ENCODE results near the gene NRIP3. TPM values are rescaled to one million over a fixed set of nuclear protein-coding genes. Genes with fewer than 3 reads are reported as not detected.

NRIP3 gene
- total and polyA plus RNA-seq, 2 of the 13 experiments (the other 11 are each of a cell fraction or from before 2014, with no cell fraction given), result 0.04 to 0.07 TPM

DNA sequence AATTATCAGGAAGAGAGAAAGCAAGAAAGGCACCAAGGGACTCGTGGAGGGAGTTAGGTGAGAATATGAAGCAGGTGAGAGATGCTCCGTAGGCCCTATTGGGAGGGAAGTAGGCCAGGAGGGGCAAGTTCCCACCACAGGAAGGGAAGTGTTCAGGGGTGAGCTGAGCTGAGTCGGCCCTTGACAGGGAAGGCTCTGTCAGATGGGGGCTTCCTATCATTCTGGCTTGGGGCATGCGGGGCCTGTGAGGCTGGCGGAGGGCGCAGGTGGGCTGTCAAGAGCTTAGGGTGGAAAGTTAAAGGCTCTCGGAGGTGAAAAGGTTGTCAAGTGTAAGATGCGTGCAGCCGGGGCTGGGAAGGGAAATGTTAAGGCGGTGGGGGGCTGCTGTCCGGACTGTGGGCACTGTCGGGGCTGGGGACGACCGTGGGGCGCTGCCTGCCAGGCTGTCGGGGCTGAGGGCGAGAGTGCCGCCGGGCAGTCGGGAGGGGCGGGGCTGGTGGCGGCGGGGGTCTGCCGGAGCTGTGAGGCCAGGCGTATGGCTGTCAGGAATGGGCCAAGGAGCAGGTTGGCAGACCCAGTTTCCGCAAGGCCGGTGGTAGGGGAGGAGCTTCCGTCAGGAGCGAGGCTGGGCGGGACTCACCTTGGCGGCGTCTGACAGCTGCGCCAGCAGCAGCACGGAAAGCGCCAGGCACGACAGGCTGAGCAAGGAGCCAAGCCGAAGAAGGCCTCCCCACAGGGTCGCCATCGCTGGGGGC lies 40.1 kb downstream of the NRIP3 start (continued):
- TF ChIP-seq, protein P1, sequence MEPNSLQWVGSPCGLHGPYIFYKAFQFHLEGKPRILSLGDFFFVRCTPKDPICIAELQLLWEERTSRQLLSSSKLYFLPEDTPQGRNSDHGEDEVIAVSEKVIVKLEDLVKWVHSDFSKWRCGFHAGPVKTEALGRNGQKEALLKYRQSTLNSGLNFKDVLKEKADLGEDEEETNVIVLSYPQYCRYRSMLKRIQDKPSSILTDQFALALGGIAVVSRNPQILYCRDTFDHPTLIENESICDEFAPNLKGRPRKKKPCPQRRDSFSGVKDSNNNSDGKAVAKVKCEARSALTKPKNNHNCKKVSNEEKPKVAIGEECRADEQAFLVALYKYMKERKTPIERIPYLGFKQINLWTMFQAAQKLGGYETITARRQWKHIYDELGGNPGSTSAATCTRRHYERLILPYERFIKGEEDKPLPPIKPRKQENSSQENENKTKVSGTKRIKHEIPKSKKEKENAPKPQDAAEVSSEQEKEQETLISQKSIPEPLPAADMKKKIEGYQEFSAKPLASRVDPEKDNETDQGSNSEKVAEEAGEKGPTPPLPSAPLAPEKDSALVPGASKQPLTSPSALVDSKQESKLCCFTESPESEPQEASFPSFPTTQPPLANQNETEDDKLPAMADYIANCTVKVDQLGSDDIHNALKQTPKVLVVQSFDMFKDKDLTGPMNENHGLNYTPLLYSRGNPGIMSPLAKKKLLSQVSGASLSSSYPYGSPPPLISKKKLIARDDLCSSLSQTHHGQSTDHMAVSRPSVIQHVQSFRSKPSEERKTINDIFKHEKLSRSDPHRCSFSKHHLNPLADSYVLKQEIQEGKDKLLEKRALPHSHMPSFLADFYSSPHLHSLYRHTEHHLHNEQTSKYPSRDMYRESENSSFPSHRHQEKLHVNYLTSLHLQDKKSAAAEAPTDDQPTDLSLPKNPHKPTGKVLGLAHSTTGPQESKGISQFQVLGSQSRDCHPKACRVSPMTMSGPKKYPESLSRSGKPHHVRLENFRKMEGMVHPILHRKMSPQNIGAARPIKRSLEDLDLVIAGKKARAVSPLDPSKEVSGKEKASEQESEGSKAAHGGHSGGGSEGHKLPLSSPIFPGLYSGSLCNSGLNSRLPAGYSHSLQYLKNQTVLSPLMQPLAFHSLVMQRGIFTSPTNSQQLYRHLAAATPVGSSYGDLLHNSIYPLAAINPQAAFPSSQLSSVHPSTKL (CRISPR knock-in tag; IDR thresholded peaks at IDR 0.05), result no peak; the same call in 1 of the 2 replicates
- TF ChIP-seq ZNF329 (CRISPR knock-in tag; IDR thresholded peaks at IDR 0.05; ENCODE audit: low read depth) (no peak), YEATS2 (CRISPR knock-in tag; IDR thresholded peaks at IDR 0.05; ENCODE audit: borderline replicate concordance) (no peak), ZNF607 (CRISPR knock-in tag; IDR thresholded peaks at IDR 0.05; ENCODE audit: borderline replicate concordance) (no peak; the same call in 1 of the 2 replicates), MIER3 (CRISPR knock-in tag; IDR thresholded peaks at IDR 0.05; ENCODE audit: borderline replicate concordance) (no peak), MAFK (conservative IDR thresholded peaks at IDR 0.05 in 1 of 2, IDR thresholded peaks at IDR 0.05 in 1 of 2; ENCODE audit: low read length in 2 of 2) (no peak), KLF12 (CRISPR knock-in tag; IDR thresholded peaks at IDR 0.05; ENCODE audit: borderline replicate concordance) (no peak), ZNF317 (CRISPR knock-in tag; IDR thresholded peaks at IDR 0.05) (0 out of 2 replicates have a peak, but pooled peaks have one; percentile 22), ZNF335 (CRISPR knock-in tag; IDR thresholded peaks at IDR 0.05) (no peak), ZNF766 (CRISPR knock-in tag; IDR thresholded peaks at IDR 0.05; ENCODE audit: borderline replicate concordance) (no peak)
- TF ChIP-seq, protein P2, sequence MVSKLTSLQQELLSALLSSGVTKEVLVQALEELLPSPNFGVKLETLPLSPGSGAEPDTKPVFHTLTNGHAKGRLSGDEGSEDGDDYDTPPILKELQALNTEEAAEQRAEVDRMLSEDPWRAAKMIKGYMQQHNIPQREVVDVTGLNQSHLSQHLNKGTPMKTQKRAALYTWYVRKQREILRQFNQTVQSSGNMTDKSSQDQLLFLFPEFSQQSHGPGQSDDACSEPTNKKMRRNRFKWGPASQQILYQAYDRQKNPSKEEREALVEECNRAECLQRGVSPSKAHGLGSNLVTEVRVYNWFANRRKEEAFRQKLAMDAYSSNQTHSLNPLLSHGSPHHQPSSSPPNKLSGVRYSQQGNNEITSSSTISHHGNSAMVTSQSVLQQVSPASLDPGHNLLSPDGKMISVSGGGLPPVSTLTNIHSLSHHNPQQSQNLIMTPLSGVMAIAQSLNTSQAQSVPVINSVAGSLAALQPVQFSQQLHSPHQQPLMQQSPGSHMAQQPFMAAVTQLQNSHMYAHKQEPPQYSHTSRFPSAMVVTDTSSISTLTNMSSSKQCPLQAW (CRISPR knock-in tag; IDR thresholded peaks at IDR 0.05), result no peak
- TF ChIP-seq, protein P3, sequence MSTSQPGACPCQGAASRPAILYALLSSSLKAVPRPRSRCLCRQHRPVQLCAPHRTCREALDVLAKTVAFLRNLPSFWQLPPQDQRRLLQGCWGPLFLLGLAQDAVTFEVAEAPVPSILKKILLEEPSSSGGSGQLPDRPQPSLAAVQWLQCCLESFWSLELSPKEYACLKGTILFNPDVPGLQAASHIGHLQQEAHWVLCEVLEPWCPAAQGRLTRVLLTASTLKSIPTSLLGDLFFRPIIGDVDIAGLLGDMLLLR (CRISPR knock-in tag; IDR thresholded peaks at IDR 0.05), result peak; percentile 35; the same call in 1 of the 2 replicates
- TF ChIP-seq, protein P4, sequence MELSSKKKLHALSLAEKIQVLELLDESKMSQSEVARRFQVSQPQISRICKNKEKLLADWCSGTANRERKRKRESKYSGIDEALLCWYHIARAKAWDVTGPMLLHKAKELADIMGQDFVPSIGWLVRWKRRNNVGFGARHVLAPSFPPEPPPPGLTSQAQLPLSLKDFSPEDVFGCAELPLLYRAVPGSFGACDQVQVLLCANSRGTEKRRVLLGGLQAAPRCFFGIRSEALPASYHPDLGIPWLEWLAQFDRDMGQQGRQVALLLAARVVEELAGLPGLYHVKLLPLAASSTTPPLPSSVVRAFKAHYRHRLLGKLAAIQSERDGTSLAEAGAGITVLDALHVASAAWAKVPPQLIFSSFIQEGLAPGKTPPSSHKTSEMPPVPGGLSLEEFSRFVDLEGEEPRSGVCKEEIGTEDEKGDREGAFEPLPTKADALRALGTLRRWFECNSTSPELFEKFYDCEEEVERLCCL (CRISPR knock-in tag; IDR thresholded peaks at IDR 0.05; ENCODE audit: borderline replicate concordance), result no peak
- TF ChIP-seq, protein P5, sequence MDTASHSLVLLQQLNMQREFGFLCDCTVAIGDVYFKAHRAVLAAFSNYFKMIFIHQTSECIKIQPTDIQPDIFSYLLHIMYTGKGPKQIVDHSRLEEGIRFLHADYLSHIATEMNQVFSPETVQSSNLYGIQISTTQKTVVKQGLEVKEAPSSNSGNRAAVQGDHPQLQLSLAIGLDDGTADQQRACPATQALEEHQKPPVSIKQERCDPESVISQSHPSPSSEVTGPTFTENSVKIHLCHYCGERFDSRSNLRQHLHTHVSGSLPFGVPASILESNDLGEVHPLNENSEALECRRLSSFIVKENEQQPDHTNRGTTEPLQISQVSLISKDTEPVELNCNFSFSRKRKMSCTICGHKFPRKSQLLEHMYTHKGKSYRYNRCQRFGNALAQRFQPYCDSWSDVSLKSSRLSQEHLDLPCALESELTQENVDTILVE (CRISPR knock-in tag; IDR thresholded peaks at IDR 0.05), result no peak
